NCI-H187 treated with DMSO at 0.1 percent for 48 hours (cell line): ENCODE measurements around the gene FARSA.
"Not testable (repeated sequence)": the region's sequence is repeated elsewhere in the genome, so short reads cannot be mapped to it uniquely, and the experiment has no call there.

ENCODE experiments used
- DNase-seq: peaks from one replicate; lab custom pipeline; 2025; lab: John Stamatoyannopoulos, UW

FARSA gene

DNA sequence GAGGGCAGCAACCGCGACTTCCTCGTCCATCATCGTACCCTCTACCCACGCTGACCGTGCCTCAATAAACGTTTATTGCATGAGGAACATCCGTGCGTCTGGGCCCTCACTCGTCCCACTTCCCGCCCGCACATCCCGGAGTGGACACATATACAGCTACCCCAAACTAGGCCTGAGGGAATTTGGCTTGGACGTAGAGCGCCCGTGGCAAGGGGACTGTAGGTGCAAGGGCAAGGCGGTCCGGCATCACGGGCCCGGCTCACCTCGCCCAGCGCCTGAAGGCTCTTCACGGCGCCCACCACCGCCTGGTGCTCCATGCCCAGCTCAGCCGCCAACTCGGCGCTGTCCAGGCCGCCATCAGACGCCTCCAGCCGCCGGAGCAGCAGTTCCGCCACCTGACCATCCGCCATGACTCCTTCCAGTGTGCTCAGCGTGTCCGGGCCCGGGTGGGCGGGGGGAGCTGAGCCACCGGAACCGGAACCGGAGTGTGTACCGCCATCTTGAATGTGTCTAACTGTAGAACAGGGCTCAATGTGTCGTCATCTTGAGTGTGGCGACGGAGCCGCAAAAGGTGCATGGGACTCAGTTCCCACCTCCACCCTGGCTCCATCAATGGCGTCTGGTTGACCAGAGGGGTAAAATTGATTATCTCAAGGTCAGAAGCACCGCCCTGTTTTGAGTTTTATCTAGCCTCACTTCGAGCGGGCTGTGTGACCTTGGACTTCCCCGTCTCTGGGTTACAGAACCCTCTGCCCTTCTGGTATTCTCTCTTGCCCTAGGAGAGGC lies at the start of gene FARSA:
FARSA (minus strand) TSS at position 425 of the 786 bp plus-strand sequence; CDS start at position 410, 15 bp downstream.
- DNase-seq, result no peak

GRCh38 chr19:12983091-12983490 lies 49.6 kb upstream of the FARSA start:
- DNase-seq, result no peak

- DNase-seq, result no peak
Measured at GRCh38 chr19:12982648-12983047, 49.1 kb upstream of the FARSA start.

- no peak for DNase-seq
Measured at GRCh38 chr19:12979974-12980373, 46.5 kb upstream of the FARSA start.

- DNase-seq, result not testable (repeated sequence)
Measured at GRCh38 chr19:12976109-12976508, 42.6 kb upstream of the FARSA start.

DNA sequence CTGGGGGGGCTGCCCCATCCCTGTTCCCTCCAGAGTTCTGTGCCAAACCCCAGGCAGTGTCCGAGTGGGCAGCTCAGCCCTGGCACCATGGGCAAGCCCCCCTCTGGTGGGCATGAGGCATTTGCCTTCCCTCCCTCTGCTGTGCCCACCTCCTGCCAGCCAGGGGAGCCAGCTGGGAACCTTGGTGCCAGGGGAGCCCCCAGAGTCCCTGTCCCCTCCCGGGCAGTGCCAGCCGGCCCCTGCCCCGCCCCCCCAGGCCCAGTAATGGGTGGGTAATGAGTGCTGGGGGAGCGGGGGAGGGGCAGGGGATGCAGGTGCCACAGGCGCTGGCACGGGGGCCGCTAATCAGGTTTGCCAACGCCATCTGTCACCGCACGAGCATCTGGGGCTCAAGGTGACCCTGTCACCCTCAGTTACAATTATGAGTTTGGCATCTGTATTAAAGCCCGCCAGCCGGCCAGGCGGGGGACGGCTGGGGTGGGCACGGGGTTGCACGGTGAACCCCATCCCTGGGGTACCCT lies 41.8 kb upstream of the FARSA start:
- DNase-seq, result no peak

DNA sequence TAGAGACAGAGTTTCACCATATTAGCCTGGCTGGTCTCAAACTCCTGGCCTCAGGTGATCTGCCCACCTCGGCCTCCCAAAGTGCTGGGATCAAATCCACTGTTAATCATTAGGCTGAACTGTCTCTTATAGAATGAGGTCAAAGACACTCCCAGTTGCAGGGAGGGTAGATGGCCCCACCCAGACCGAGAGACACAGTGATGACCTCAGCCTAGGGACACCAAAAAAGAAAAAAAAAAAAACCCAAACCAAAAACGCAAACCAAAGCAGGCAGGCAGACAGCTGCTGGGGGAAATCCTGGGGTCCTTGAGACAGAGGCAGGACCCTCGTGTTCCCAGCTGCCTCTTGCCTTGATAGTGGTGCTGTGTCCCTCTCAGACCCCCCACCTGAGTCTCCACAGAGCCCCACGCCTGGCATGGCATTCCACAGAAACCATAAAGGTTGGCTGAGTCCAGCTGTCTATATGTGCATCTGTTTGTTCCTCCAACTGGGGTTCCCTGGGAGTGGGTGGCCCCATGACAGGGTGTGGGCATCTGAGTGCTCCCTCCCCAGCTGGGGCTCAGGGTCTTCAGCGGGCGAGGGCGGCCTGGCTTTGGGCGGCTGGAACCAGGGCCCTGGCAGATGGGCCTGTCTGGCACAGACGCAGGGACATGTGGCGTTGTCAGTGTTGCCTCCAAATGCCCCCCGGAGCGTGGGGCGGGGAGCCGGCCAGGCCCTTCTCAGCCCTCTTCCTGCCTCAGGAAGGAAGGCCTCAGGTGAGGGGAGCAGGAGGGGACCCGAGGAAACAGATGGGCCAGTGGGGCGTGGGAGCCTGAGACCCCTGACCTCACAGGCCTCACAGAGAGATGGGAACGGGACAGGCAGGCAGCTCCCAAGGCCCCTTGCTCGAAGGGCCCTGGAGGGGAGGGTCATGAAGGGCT lies 41.0 kb upstream of the FARSA start:
- no peak for DNase-seq

- DNase-seq, result no peak
Measured at GRCh38 chr19:12973236-12973635, 39.7 kb upstream of the FARSA start.

DNA sequence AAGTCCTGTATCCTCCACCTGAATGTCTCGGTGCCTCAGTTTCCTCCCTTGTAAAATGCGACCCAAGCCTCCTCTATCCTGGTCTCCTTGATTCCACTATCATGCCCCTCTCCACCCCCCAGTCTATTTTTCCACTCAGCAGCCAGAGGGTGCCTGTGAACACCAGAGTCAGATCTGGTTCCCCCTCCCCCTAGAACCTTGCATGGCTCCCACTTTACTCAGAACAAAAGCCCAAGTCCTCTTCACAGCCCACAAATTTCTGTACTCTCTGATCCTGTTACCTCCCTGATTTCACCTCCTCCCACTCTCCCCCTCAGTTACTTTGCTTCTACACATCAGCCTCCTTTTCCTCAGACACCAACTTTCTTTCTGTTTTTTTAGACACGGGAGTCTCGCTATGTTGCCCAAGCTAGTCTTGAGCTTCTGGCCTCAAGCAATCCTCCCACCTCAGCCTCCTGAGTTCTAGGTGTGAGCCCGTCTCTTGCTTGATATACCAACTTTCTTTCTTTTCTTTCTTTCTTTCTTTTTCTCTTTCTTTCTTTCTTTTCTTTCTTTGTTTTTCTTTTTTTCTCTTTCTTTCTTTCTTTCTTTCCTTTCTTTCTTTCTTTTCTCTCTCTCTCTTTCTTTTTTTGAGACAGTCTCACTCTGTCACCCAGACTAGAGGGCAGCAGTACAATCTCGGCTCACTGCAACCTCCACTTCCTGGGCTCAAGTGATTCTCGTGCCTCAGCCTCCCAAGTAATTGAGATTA lies 36.7 kb upstream of the FARSA start:
- DNase-seq, result no peak

DNA sequence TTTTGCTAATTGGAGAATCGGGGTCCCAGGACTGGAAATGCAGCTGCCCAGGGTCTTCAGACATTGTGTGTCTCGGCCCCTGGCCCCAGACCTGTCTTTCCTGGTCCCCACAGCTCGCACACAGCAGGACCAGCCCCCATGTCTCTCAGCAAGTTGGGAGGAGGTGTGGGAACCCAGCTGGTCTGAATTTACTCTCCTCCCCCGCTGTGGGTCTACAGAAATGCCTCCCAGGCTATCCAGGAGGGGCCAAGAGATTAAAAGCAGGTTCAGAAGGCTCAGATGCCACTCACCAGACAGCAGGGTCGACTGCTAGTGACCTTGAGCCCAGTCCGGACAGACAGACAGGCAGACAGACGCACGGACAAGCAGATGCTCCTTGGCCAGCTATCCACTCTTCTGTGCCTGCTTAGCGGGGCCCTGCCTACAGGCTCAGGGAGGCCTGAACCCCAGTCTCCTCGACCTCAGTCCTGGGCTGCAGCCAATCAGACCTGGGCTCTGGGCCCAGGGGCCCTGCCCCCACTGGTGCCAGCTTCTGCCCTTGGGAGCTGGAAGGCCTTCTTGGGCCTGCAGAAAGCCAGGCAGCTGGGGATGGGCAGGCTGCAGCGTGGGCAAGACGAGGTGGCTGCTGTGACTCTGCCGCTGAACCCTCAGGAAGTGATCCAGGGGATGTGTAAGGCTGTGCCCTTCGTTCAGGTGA lies 35.9 kb upstream of the FARSA start, which contains the start of gene DAND5:
DAND5 (plus strand) TSS at position 285 of the 697 bp plus-strand sequence; CDS start at position 370, 85 bp downstream.
- no peak for DNase-seq

DNA sequence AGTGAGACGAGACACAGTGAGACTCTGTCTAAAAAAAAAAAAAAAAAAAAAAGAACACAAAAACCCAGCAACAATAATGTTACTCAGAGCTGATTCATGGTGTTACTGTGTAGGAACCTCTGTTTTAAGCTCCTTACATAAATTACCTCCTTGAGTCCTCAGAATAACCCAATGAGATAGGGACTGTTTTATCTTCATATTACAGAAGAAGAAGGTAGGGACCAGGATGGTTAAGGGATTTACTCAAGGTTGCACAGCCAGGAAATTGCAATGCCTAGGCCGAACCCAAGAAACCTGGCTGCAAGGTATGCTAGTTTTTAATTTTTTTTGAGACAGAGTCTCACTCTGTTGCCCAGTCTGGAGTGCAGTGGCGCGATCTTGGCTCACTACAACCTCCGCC lies 34.4 kb upstream of the FARSA start:
- DNase-seq, result no peak

DNA sequence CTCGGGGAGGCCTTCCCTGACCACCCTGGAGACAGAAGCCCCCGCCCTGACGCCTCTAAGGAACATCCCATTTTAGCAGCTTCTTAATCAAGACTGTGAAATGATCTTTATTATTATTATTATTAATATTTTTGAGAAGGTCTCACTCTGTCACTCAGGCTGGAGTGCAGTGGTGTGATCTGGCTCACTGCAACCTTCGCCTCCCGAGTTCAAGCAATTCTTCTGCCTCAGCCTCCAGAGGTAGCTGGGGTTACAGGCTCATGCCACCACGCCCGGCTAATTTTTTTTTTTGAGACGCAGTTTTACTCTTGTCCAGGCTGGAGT lies 32.3 kb upstream of the FARSA start:
- DNase-seq, result no peak

DNA sequence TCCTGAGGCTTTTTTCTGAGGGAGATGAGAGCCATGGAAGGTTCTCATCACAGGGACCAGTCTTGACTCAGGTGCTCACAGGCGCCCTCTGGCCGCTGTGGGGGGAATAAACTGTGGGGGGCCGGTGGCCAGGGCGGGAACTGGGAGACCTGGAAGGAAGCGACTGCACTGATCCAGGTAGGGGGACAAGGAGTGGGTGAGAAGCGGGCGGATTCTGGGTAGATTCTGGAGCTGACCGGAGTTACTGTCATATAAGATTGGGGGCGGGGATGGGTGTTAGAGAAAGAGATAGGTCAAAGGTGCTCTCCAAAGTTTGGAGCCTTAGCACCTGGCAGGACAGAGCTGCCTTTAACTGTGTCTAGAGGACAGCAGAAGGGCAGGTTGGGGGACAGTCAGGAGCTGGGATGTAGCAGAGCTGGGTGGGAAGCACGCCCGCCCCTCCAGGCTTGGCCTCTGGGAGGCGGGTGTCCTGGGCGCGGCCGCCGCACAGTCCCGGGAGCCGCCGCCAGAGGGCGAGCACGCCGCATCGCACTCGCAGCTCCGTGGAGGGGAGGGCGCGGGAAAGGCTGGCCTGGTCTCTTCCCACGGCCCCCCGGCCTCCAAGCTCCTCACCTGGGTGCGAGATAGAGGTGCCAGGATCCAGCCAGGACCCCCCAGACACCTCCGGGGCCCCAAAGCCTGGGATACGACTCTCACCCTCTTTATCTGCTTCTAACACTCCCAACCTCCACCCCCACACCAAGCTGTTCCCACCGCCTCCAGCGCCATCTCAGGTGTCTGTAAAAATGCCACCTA lies 31.7 kb upstream of the FARSA start:
- no peak for DNase-seq

GRCh38 chr19:12959481-12959880 lies 26.0 kb upstream of the FARSA start:
- DNase-seq, result no peak

GRCh38 chr19:12957389-12957952 lies 24.0 kb upstream of the FARSA start:
- DNase-seq, result not testable (repeated sequence)

GRCh38 chr19:12956446-12957388 lies 23.2 kb upstream of the FARSA start, which contains the start of gene GADD45GIP1:
Gene GADD45GIP1 (minus strand): TSS chr19:12957223. CDS start chr19:12957212, 11 bp downstream.
- no peak for DNase-seq

DNA sequence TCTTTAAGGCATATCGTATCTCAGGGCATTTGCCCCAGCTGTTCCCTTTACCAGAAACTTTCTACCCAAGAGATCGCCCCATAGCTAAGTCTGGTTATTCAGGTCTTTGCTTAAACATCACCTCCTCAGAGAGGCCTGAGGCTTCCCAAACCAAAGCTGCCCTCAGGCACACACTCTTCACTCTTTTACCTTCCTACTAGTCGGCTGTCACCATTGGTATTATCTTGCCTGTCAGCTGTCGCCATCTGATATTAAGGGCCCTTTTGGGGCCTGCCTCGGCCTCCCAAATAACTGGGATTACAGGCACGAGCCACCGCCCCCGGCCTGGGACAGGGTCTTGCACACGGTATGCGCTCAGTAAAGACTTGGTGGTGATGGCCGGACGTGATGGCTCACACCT lies 22.5 kb upstream of the FARSA start:
- no peak for DNase-seq

GRCh38 chr19:12955575-12955974 lies 22.1 kb upstream of the FARSA start:
- DNase-seq, result not testable (repeated sequence)

DNA sequence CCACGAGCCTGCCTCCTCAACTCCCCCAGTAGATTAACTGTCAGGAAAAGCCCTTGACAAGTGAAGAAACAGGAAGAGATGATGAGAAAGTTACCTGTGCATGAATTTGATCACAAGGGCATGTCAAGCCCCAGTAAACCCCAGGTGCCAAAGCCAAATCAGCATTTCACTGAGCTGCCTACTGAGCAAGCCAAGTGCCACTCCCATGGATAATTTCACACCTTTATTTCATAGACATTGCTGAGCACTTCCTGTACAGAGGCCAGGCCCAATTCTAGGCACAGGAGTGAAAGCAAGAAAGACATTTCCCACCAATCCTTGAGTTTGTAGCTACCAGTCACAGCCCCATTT lies 21.1 kb upstream of the FARSA start:
- DNase-seq, result no peak
